ENCODE results near the gene VWA5B1. TPM values are rescaled to one million over a fixed set of nuclear protein-coding genes. Genes with fewer than 3 reads are reported as not detected.

Gene VWA5B1
- total RNA-seq, 4 donors from 2014 or later = not detected

DNA sequence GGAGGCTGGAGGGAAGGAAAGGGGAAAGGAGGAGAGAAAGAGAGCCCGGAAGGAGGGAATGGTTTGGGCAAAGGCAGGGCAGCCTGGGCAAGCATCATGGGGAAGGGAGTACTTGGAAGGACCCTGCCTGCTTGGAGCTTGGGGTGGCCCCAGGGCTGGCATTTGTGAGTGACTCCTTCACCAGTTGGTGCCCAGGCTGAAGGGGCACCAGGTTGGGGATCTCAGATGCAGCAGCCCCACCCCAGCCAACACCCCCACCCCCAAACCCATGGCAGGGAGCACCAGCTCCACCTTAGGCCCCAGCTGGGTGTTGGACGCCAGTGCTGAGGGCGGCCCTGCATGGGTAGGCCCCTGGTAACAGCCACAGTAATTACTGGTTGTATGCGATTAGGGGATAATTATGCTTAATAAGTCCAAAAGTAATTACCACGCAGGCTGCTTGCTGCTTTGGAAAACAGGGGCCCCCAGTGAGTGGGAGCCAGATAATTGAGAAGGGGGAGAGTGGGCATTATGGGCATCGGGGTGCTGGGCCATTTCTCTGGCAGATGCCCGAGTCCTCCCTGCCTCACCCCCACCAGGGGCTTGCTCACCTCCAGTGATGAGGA is 78.3 kb downstream of the VWA5B1 start:
- TF ChIP-seq, protein P1, sequence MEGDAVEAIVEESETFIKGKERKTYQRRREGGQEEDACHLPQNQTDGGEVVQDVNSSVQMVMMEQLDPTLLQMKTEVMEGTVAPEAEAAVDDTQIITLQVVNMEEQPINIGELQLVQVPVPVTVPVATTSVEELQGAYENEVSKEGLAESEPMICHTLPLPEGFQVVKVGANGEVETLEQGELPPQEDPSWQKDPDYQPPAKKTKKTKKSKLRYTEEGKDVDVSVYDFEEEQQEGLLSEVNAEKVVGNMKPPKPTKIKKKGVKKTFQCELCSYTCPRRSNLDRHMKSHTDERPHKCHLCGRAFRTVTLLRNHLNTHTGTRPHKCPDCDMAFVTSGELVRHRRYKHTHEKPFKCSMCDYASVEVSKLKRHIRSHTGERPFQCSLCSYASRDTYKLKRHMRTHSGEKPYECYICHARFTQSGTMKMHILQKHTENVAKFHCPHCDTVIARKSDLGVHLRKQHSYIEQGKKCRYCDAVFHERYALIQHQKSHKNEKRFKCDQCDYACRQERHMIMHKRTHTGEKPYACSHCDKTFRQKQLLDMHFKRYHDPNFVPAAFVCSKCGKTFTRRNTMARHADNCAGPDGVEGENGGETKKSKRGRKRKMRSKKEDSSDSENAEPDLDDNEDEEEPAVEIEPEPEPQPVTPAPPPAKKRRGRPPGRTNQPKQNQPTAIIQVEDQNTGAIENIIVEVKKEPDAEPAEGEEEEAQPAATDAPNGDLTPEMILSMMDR (IDR thresholded peaks at IDR 0.05) = no peak
- TF ChIP-seq EP300 (IDR thresholded peaks at IDR 0.05) (no peak), POLR2A (IDR thresholded peaks at IDR 0.05) (no peak)
- Histone ChIP-seq H3K9me3 (no peaks in the 10 kb centered on the region), H3K27me3 (peaks cover 0 to 79% of the 10 kb centered on the region in 2 donors)

DNA sequence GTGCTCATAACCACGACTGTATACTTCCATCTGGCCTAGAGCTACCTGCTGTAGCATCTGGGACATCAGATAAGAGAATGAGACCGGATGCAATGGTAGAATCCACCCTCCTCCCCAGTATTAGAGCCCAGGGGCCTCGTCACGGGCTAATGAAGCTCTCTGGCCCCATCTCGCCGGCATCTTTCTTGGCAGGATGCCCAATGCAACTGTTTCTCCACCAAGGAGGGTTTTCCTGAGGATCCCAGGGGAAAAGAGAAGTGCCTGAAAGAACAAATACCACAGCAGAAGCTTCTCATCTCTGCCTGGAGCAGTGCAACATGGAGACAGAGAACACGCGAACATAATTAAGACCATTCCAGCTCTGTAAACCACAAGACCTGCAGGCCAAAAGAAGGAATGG is 80.0 kb downstream of the VWA5B1 start:
- no peaks in the 10 kb centered on the region for H3K36me3 ChIP-seq
- H3K27ac ChIP-seq = no peak overlapping the region
- TF ChIP-seq, protein P1 (IDR thresholded peaks at IDR 0.05) = no peak
- TF ChIP-seq POLR2A (IDR thresholded peaks at IDR 0.05) (no peak), EP300 (IDR thresholded peaks at IDR 0.05) (no peak)
- WGBS, 2 donors = 38 to 54% methylated on average over 8 of the region's 8 CpGs
- peaks cover 0 to 20% (median 0%) of the 10 kb centered on the region in 4 donors for H3K4me1 ChIP-seq
- DNase-seq (ENCODE audit: low spot score in 2 of 2) = no peak
- no peaks in the 10 kb centered on the region for H3K9me3 ChIP-seq
- peaks cover 0 to 62% of the 10 kb centered on the region in 2 donors for H3K27me3 ChIP-seq
- H3K4me3 ChIP-seq = no peak overlapping the region

More for the DNA sequence above, 78.3 kb downstream of the VWA5B1 start:
- Histone ChIP-seq H3K36me3 (no peaks in the 10 kb centered on the region), H3K27ac (no peak overlapping the region), H3K4me1 (peaks cover 0 to 24% (median 0%) of the 10 kb centered on the region in 4 donors), H3K4me3 (no peak overlapping the region)
- WGBS, 2 donors = 74 to 83% methylated on average over 7 of the region's 7 CpGs
- DNase-seq (ENCODE audit: low spot score in 2 of 2) = no peak

DNA sequence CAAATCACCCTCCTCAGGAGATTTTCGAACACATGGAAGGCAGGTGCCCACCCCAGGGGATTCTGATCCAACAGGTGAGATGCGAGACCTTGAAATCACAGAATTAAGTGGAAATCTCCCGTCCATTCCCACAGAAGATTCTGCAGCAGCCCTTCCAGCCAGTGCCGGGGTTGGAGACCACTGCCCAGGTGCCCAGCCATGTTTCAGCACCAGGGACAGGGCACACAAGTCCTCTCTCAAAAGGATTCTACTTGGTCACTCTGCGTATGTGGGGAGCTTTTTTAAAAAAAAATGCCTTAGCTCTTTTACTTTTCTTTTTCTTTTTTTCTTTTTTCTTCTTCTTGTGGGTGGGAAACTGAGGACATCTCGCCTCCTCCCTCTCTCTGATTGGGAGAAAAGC is 80.7 kb downstream of the VWA5B1 start:
- TF ChIP-seq, protein P1 (IDR thresholded peaks at IDR 0.05) = no peak
- TF ChIP-seq POLR2A (IDR thresholded peaks at IDR 0.05) (no peak), EP300 (IDR thresholded peaks at IDR 0.05) (no peak)
- Histone ChIP-seq H3K4me3 (no peak overlapping the region), H3K4me1 (peaks cover 0 to 13% (median 0%) of the 10 kb centered on the region in 4 donors), H3K27ac (no peak overlapping the region), H3K36me3 (no peaks in the 10 kb centered on the region), H3K27me3 (peaks cover 0 to 61% of the 10 kb centered on the region in 2 donors), H3K9me3 (no peaks in the 10 kb centered on the region)
- DNase-seq (ENCODE audit: low spot score in 2 of 2) = no peak
- WGBS, 2 donors = 30 to 34% methylated on average over 6 of the region's 6 CpGs

DNA sequence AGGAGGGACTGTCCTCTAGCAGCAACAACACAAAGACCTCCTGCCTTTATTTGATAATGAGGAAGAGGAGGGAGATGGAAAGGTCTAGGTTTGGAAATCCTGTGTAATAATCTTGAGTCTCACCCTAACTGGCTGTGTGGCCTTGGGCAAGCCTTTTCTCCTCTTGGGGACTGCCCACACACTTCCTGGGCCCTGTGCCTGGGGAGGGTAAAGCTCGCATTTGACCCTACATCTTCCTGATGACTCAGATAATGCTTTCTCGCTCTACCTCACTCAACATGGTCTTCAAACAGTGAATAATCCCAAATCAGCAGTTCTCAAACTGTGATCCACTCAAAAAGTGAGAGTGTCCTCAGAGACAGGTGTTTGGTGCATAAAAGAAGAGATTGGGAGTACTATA is 81.2 kb downstream of the VWA5B1 start:
- Histone ChIP-seq H3K4me3 (no peak overlapping the region), H3K9me3 (no peaks in the 10 kb centered on the region), H3K27me3 (peaks cover 0 to 63% of the 10 kb centered on the region in 2 donors), H3K4me1 (peaks cover 0 to 8% (median 0%) of the 10 kb centered on the region in 4 donors), H3K36me3 (no peaks in the 10 kb centered on the region), H3K27ac (no peak overlapping the region)
- DNase-seq (ENCODE audit: low spot score in 2 of 2) = no peak
- TF ChIP-seq EP300 (IDR thresholded peaks at IDR 0.05) = no peak
- no peak for TF ChIP-seq POLR2A (IDR thresholded peaks at IDR 0.05)
- TF ChIP-seq, protein P1 (IDR thresholded peaks at IDR 0.05) = no peak
- 30 to 35% methylated on average over 2 of the region's 2 CpGs for WGBS, 2 donors

DNA sequence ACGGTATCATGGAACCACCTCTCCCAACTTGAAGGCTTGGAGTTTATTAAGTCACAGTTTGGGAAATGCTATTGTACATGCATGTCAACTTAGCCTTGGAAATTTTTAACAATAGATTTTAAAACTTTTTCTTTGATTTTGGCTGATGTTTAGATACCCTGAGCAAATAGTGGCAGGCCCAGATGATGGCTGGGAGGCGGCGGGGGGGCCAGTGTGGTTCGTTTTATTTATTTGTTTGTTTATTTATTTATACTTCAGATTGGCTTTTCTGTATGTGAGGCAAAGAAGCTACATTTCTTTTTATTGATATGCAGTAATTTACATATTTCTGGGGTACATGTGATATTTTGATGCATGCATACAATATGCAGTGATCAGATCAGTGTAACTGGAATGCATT is 82.0 kb downstream of the VWA5B1 start:
- Histone ChIP-seq H3K4me1 (no peaks in the 10 kb centered on the region), H3K27ac (no peak overlapping the region), H3K4me3 (no peak overlapping the region), H3K36me3 (no peaks in the 10 kb centered on the region), H3K9me3 (no peaks in the 10 kb centered on the region), H3K27me3 (peaks cover 0 to 55% of the 10 kb centered on the region in 2 donors)
- 72 to 79% methylated on average over 4 of the region's 4 CpGs for WGBS, 2 donors
- TF ChIP-seq EP300 (IDR thresholded peaks at IDR 0.05) = no peak
- TF ChIP-seq POLR2A (IDR thresholded peaks at IDR 0.05) = no peak
- DNase-seq (ENCODE audit: low spot score in 2 of 2) = no peak

Measured in tibial nerve (tissue), 4 donors.